ENCODE data around the gene CCL14.
A peak's percentile ranks its signal among the peaks of the same experiment; 100 is the strongest.
"Not testable (repeated sequence)": the region's sequence is repeated elsewhere in the genome, so short reads cannot be mapped to it uniquely, and the experiment has no call there.

The CCL14 gene

GRCh38 chr17:35968520-35969054 lies 17.9 kb downstream of the CCL14 start:
- Histone ChIP-seq H3K9ac (ENCODE audit: low read depth, low read length) (no peak overlapping the region), H3K36me3 (ENCODE audit: insufficient read depth, low read length) (no peaks in the 10 kb centered on the region), H3K9me3 (replicated peaks; ENCODE audit: low read length) (no peaks in the 10 kb centered on the region), H3K27me3 (ENCODE audit: control insufficient read depth, insufficient read depth, low read length) (peaks cover 11% of the 10 kb centered on the region), H3K4me1 (ENCODE audit: control insufficient read depth, insufficient read depth, low read length) (peaks cover 9% of the 10 kb centered on the region), H3K4me3 (ENCODE audit: low read length) (no peak overlapping the region), H3K4me2 (ENCODE audit: low read length) (no peak overlapping the region)

- no peaks in the 10 kb centered on the region for H3K9me3 ChIP-seq (replicated peaks; ENCODE audit: low read length)
- no peaks in the 10 kb centered on the region for H3K36me3 ChIP-seq (ENCODE audit: insufficient read depth, low read length)
- no peaks in the 10 kb centered on the region for H3K4me1 ChIP-seq (ENCODE audit: control insufficient read depth, insufficient read depth, low read length)
- no peak overlapping the region for H3K4me3 ChIP-seq (ENCODE audit: low read length)
- H3K9ac ChIP-seq (ENCODE audit: low read depth, low read length), result no peak overlapping the region
- H3K27me3 ChIP-seq (ENCODE audit: control insufficient read depth, insufficient read depth, low read length), result peaks cover 5% of the 10 kb centered on the region
- H3K4me2 ChIP-seq (ENCODE audit: low read length), result no peak overlapping the region
Measured at GRCh38 chr17:35965272-35965671, 21.3 kb downstream of the CCL14 start.

GRCh38 chr17:35963663-35964062 lies 22.9 kb downstream of the CCL14 start:
- Histone ChIP-seq H3K9ac (ENCODE audit: low read depth, low read length) (no peak overlapping the region), H3K4me3 (ENCODE audit: low read length) (no peak overlapping the region), H3K27me3 (ENCODE audit: control insufficient read depth, insufficient read depth, low read length) (peaks cover 9% of the 10 kb centered on the region), H3K9me3 (replicated peaks; ENCODE audit: low read length) (no peaks in the 10 kb centered on the region), H3K36me3 (ENCODE audit: insufficient read depth, low read length) (no peaks in the 10 kb centered on the region), H3K4me1 (ENCODE audit: control insufficient read depth, insufficient read depth, low read length) (no peaks in the 10 kb centered on the region), H3K4me2 (ENCODE audit: low read length) (no peak overlapping the region)

- H3K4me3 ChIP-seq (ENCODE audit: low read length), result no peak overlapping the region
- no peaks in the 10 kb centered on the region for H3K9me3 ChIP-seq (replicated peaks; ENCODE audit: low read length)
- H3K4me1 ChIP-seq (ENCODE audit: control insufficient read depth, insufficient read depth, low read length), result no peaks in the 10 kb centered on the region
- no peak overlapping the region for H3K9ac ChIP-seq (ENCODE audit: low read depth, low read length)
- no peak overlapping the region for H3K4me2 ChIP-seq (ENCODE audit: low read length)
- H3K27me3 ChIP-seq (ENCODE audit: control insufficient read depth, insufficient read depth, low read length), result peaks cover 15% of the 10 kb centered on the region
- no peaks in the 10 kb centered on the region for H3K36me3 ChIP-seq (ENCODE audit: insufficient read depth, low read length)
Measured at GRCh38 chr17:35953720-35954119, 32.8 kb downstream of the CCL14 start.

GRCh38 chr17:35949401-35949800 lies 37.1 kb downstream of the CCL14 start:
- no peaks in the 10 kb centered on the region for H3K9me3 ChIP-seq (replicated peaks; ENCODE audit: low read length)
- H3K36me3 ChIP-seq (ENCODE audit: insufficient read depth, low read length), result no peaks in the 10 kb centered on the region
- H3K9ac ChIP-seq (ENCODE audit: low read depth, low read length), result no peak overlapping the region
- no peak overlapping the region for H3K4me2 ChIP-seq (ENCODE audit: low read length)
- H3K4me1 ChIP-seq (ENCODE audit: control insufficient read depth, insufficient read depth, low read length), result no peaks in the 10 kb centered on the region
- no peak overlapping the region for H3K4me3 ChIP-seq (ENCODE audit: low read length)
- H3K27me3 ChIP-seq (ENCODE audit: control insufficient read depth, insufficient read depth, low read length), result peaks cover 9% of the 10 kb centered on the region

GRCh38 chr17:35948092-35948491 lies 38.4 kb downstream of the CCL14 start:
- Histone ChIP-seq H3K4me1 (ENCODE audit: control insufficient read depth, insufficient read depth, low read length) (no peaks in the 10 kb centered on the region), H3K9me3 (replicated peaks; ENCODE audit: low read length) (no peaks in the 10 kb centered on the region), H3K36me3 (ENCODE audit: insufficient read depth, low read length) (no peaks in the 10 kb centered on the region), H3K9ac (ENCODE audit: low read depth, low read length) (no peak overlapping the region), H3K27me3 (ENCODE audit: control insufficient read depth, insufficient read depth, low read length) (peaks cover 10% of the 10 kb centered on the region), H3K4me3 (ENCODE audit: low read length) (no peak overlapping the region), H3K4me2 (ENCODE audit: low read length) (no peak overlapping the region)

GRCh38 chr17:35947156-35947585 lies 39.4 kb downstream of the CCL14 start:
- no peaks in the 10 kb centered on the region for H3K9me3 ChIP-seq (replicated peaks; ENCODE audit: low read length)
- H3K4me3 ChIP-seq (ENCODE audit: low read length), result no peak overlapping the region
- no peak overlapping the region for H3K9ac ChIP-seq (ENCODE audit: low read depth, low read length)
- no peaks in the 10 kb centered on the region for H3K4me1 ChIP-seq (ENCODE audit: control insufficient read depth, insufficient read depth, low read length)
- H3K36me3 ChIP-seq (ENCODE audit: insufficient read depth, low read length), result no peaks in the 10 kb centered on the region
- H3K4me2 ChIP-seq (ENCODE audit: low read length), result peak overlapping the region; percentile 58
- H3K27me3 ChIP-seq (ENCODE audit: control insufficient read depth, insufficient read depth, low read length), result peaks cover 13% of the 10 kb centered on the region

- Histone ChIP-seq H3K4me2 (ENCODE audit: low read length) (no peak overlapping the region), H3K9me3 (replicated peaks; ENCODE audit: low read length) (no peaks in the 10 kb centered on the region), H3K4me3 (ENCODE audit: low read length) (no peak overlapping the region), H3K27me3 (ENCODE audit: control insufficient read depth, insufficient read depth, low read length) (peaks cover 4% of the 10 kb centered on the region), H3K4me1 (ENCODE audit: control insufficient read depth, insufficient read depth, low read length) (no peaks in the 10 kb centered on the region), H3K36me3 (ENCODE audit: insufficient read depth, low read length) (no peaks in the 10 kb centered on the region), H3K9ac (ENCODE audit: low read depth, low read length) (no peak overlapping the region)
Measured at GRCh38 chr17:35944151-35944550, 42.4 kb downstream of the CCL14 start.

- peaks cover 4% of the 10 kb centered on the region for H3K27me3 ChIP-seq (ENCODE audit: control insufficient read depth, insufficient read depth, low read length)
- no peaks in the 10 kb centered on the region for H3K36me3 ChIP-seq (ENCODE audit: insufficient read depth, low read length)
- H3K4me2 ChIP-seq (ENCODE audit: low read length), result no peak within 1 kb of the TSS
- no peaks in the 10 kb centered on the region for H3K9me3 ChIP-seq (replicated peaks; ENCODE audit: low read length)
- H3K4me1 ChIP-seq (ENCODE audit: control insufficient read depth, insufficient read depth, low read length), result no peaks in the 10 kb centered on the region
- no peak within 1 kb of the TSS for H3K9ac ChIP-seq (ENCODE audit: low read depth, low read length)
- H3K4me3 ChIP-seq (ENCODE audit: low read length), result no peak within 1 kb of the TSS
Measured at GRCh38 chr17:35943537-35943936, 43.0 kb downstream of the CCL14 start, which contains the start of gene LYZL6. Gene LYZL6 (minus strand): TSS chr17:35943713. CDS start chr17:35939356, 4,357 bp downstream.

- no peak overlapping the region for H3K9ac ChIP-seq (ENCODE audit: low read depth, low read length)
- H3K4me1 ChIP-seq (ENCODE audit: control insufficient read depth, insufficient read depth, low read length), result no peaks in the 10 kb centered on the region
- H3K4me2 ChIP-seq (ENCODE audit: low read length), result no peak overlapping the region
- H3K36me3 ChIP-seq (ENCODE audit: insufficient read depth, low read length), result no peaks in the 10 kb centered on the region
- H3K9me3 ChIP-seq (replicated peaks; ENCODE audit: low read length), result no peaks in the 10 kb centered on the region
- H3K4me3 ChIP-seq (ENCODE audit: low read length), result no peak overlapping the region
- H3K27me3 ChIP-seq (ENCODE audit: control insufficient read depth, insufficient read depth, low read length), result peaks cover 4% of the 10 kb centered on the region
Measured at GRCh38 chr17:35942588-35943186, 43.8 kb downstream of the CCL14 start.

- not testable (repeated sequence) for H3K4me2 ChIP-seq (ENCODE audit: low read length); H3K9me3 ChIP-seq (replicated peaks; ENCODE audit: low read length); H3K9ac ChIP-seq (ENCODE audit: low read depth, low read length); H3K36me3 ChIP-seq (ENCODE audit: insufficient read depth, low read length); H3K4me1 ChIP-seq (ENCODE audit: control insufficient read depth, insufficient read depth, low read length); H3K4me3 ChIP-seq (ENCODE audit: low read length)
- peaks cover 14% of the 10 kb centered on the region for H3K27me3 ChIP-seq (ENCODE audit: control insufficient read depth, insufficient read depth, low read length)
Measured at GRCh38 chr17:35938492-35938891, 48.0 kb downstream of the CCL14 start.

GRCh38 chr17:35936063-35936462 lies 50.5 kb downstream of the CCL14 start:
- Histone ChIP-seq H3K36me3 (ENCODE audit: insufficient read depth, low read length) (no peaks in the 10 kb centered on the region), H3K9me3 (replicated peaks; ENCODE audit: low read length) (no peaks in the 10 kb centered on the region), H3K4me1 (ENCODE audit: control insufficient read depth, insufficient read depth, low read length) (peaks cover 4% of the 10 kb centered on the region), H3K9ac (ENCODE audit: low read depth, low read length) (no peak overlapping the region), H3K4me3 (ENCODE audit: low read length) (no peak overlapping the region), H3K4me2 (ENCODE audit: low read length) (no peak overlapping the region), H3K27me3 (ENCODE audit: control insufficient read depth, insufficient read depth, low read length) (peaks cover 10% of the 10 kb centered on the region)

Measured in skeletal muscle satellite cell (primary cell).